ENCODE results near the gene TMEM132A. TPM values are rescaled to one million over a fixed set of nuclear protein-coding genes. Genes with fewer than 3 reads are reported as not detected.

Gene TMEM132A
- total RNA-seq, 1 experiment from 2014 or later, result 54.4 TPM

DNA sequence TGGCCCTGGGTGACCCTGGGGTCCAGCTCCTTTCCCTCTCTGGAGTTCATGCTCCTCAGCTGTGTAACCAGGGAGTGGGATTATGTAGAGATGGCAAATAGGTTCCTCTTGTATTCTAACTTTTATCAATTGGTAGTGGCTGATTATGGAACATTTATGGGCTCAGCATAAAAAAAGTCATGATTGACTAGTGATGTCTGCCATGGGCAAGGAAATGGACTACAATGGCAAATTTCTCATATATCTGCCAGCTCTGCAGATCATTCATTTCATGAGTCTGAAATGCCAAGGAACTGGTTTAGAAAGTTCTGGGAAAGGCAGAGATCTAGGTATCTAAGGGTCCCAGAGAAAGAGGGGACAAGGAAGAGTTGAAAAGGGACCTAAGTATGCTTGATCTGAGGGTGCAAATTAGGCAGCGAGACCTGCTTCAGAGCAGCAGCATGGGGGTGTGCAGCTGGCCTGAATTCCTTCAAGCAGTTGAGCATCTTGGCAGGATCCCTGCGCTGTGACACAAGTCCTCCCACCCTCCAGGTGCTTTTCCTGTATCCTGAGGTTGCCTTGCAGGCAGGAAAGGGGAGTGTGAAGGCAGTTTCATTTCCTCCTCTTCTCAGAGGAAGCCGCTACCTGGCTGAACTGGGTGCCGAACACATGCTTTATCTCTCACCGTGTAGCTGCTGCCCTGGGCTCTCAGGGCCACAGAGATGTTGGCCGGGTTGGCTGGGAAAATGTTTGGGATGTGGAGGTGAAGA lies 17.3 kb downstream of the TMEM132A start:
- peak overlapping the region; percentile 76; the same call in 1 of the 2 replicates for H3K4me2 ChIP-seq
- peak in 1 of 2 experiments; percentile 37 for DNase-seq
- POLR2A ChIA-PET (ENCODE audit: unreplicated experiment), result interaction anchor here (0.6 kb wide), 1 partner anchor 202 kb away, joined by 3 read pairs; no protein-coding TSS in a partner anchor
- intact Hi-C loops (cut with micrococcal nuclease; ENCODE audit: unreplicated experiment), result loop anchor here (2.0 kb wide), 1 partner anchor 17 kb away; the partner anchor contains the start of gene TMEM132A
- no peak overlapping the region for H2AFZ ChIP-seq
- H3K27ac ChIP-seq, result no peak overlapping the region
- H3K36me3 ChIP-seq (ENCODE audit: low read depth), result no peaks in the 10 kb centered on the region
- no peak overlapping the region for H3K4me3 ChIP-seq
- H3F3A ChIP-seq (ENCODE audit: insufficient read depth, low read depth), result peaks cover 26% of the 10 kb centered on the region
- CTCF ChIA-PET, result interaction anchor here (0.6 kb wide), 1 partner anchor 764 kb away, joined by 6 read pairs; no protein-coding TSS in a partner anchor
- H3K27me3 ChIP-seq (ENCODE audit: insufficient read depth, low read depth), result no peaks in the 10 kb centered on the region
- H3K79me2 ChIP-seq (ENCODE audit: low read depth), result no peaks in the 10 kb centered on the region
- H3K4me1 ChIP-seq (replicated peaks; ENCODE audit: insufficient read depth), result peaks cover 26% of the 10 kb centered on the region
- no peaks in the 10 kb centered on the region for H4K20me1 ChIP-seq (ENCODE audit: insufficient read depth)
- H3K9me3 ChIP-seq (ENCODE audit: insufficient read depth, low read depth), result no peaks in the 10 kb centered on the region
- TF ChIP-seq, protein P1, sequence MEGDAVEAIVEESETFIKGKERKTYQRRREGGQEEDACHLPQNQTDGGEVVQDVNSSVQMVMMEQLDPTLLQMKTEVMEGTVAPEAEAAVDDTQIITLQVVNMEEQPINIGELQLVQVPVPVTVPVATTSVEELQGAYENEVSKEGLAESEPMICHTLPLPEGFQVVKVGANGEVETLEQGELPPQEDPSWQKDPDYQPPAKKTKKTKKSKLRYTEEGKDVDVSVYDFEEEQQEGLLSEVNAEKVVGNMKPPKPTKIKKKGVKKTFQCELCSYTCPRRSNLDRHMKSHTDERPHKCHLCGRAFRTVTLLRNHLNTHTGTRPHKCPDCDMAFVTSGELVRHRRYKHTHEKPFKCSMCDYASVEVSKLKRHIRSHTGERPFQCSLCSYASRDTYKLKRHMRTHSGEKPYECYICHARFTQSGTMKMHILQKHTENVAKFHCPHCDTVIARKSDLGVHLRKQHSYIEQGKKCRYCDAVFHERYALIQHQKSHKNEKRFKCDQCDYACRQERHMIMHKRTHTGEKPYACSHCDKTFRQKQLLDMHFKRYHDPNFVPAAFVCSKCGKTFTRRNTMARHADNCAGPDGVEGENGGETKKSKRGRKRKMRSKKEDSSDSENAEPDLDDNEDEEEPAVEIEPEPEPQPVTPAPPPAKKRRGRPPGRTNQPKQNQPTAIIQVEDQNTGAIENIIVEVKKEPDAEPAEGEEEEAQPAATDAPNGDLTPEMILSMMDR (conservative IDR thresholded peaks at IDR 0.05), result no peak
- no peak for TF ChIP-seq EZH2 (IDR thresholded peaks at IDR 0.05; ENCODE audit: low read depth)
- H3K9me2 ChIP-seq (ENCODE audit: insufficient read depth), result no peaks in the 10 kb centered on the region
- no TSS peak for BruUV-seq (replicated peaks)

GRCh38 chr11:60942219-60942618 lies 18.0 kb downstream of the TMEM132A start:
- BruUV-seq (replicated peaks), result no TSS peak
- Histone ChIP-seq H3K4me2 (peak overlapping the region; percentile 76), H3K9me3 (ENCODE audit: insufficient read depth, low read depth) (no peaks in the 10 kb centered on the region), H3K79me2 (ENCODE audit: low read depth) (no peaks in the 10 kb centered on the region), H3K27ac (peak overlapping the region; percentile 74), H3F3A (ENCODE audit: insufficient read depth, low read depth) (peaks cover 26% of the 10 kb centered on the region), H3K36me3 (ENCODE audit: low read depth) (no peaks in the 10 kb centered on the region), H3K4me3 (no peak overlapping the region), H3K9me2 (ENCODE audit: insufficient read depth) (no peaks in the 10 kb centered on the region), H3K27me3 (ENCODE audit: insufficient read depth, low read depth) (no peaks in the 10 kb centered on the region), H4K20me1 (ENCODE audit: insufficient read depth) (no peaks in the 10 kb centered on the region), H2AFZ (no peak overlapping the region), H3K4me1 (replicated peaks; ENCODE audit: insufficient read depth) (peaks cover 26% of the 10 kb centered on the region)
- CTCF ChIA-PET, result no interaction called here
- intact Hi-C loops (cut with micrococcal nuclease; ENCODE audit: unreplicated experiment), result loop anchor here (2.0 kb wide), 1 partner anchor 17 kb away; the partner anchor contains the start of gene TMEM132A
- TF ChIP-seq, protein P1 (conservative IDR thresholded peaks at IDR 0.05), result no peak
- no peak for TF ChIP-seq EZH2 (IDR thresholded peaks at IDR 0.05; ENCODE audit: low read depth)
- DNase-seq, result peak in 1 of 2 experiments; percentile 53
- POLR2A ChIA-PET (ENCODE audit: unreplicated experiment), result no interaction called here

GRCh38 chr11:60942970-60943565 lies 18.8 kb downstream of the TMEM132A start:
- H3F3A ChIP-seq (ENCODE audit: insufficient read depth, low read depth), result peaks cover 26% of the 10 kb centered on the region
- no peaks in the 10 kb centered on the region for H3K79me2 ChIP-seq (ENCODE audit: low read depth)
- TF ChIP-seq EZH2 (IDR thresholded peaks at IDR 0.05; ENCODE audit: low read depth), result no peak
- TF ChIP-seq, protein P1 (conservative IDR thresholded peaks at IDR 0.05), result no peak
- no peaks in the 10 kb centered on the region for H3K9me2 ChIP-seq (ENCODE audit: insufficient read depth)
- no peaks in the 10 kb centered on the region for H4K20me1 ChIP-seq (ENCODE audit: insufficient read depth)
- peak overlapping the region; percentile 74 for H3K27ac ChIP-seq
- peak overlapping the region; percentile 76 for H3K4me2 ChIP-seq
- no peaks in the 10 kb centered on the region for H3K9me3 ChIP-seq (ENCODE audit: insufficient read depth, low read depth)
- intact Hi-C loops (cut with micrococcal nuclease; ENCODE audit: unreplicated experiment), result loop anchor here (2.0 kb wide), 1 partner anchor 18 kb away; the partner anchor contains the start of gene TMEM132A
- no peaks in the 10 kb centered on the region for H3K36me3 ChIP-seq (ENCODE audit: low read depth)
- CTCF ChIA-PET, result interaction anchor here (0.6 to 0.7 kb wide), 2 partner anchors 28 to 391 kb away, joined by 3 read pairs; no protein-coding TSS in a partner anchor
- peaks cover 26% of the 10 kb centered on the region for H3K4me1 ChIP-seq (replicated peaks; ENCODE audit: insufficient read depth)
- BruUV-seq (replicated peaks), result no TSS peak
- H3K27me3 ChIP-seq (ENCODE audit: insufficient read depth, low read depth), result no peaks in the 10 kb centered on the region
- H3K4me3 ChIP-seq, result peak overlapping the region; percentile 11; the same call in 1 of the 2 replicates
- DNase-seq, result peak; percentile 86 to 99
- H2AFZ ChIP-seq, result peak overlapping the region; percentile 71
- POLR2A ChIA-PET (ENCODE audit: unreplicated experiment), result interaction anchor here (0.6 to 0.7 kb wide), 6 partner anchors 17 to 1722 kb away, joined by 3 to 11 read pairs (median 6); partner anchors contain the start of gene TMEM109

Data from PC-9 (cell line).